IPS DF 6.9 (cell line): Measurements from ENCODE around the gene APOH.
A peak's percentile ranks its signal among the peaks of the same experiment; 100 is the strongest.

Experiments
- DNase-seq: peaks from one replicate; pipeline ENCODE4 v3.0.0-alpha.2; 2013; ENCODE audit warnings: low read depth, low spot score
- H3K27ac ChIP-seq: one replicate; pipeline ENCODE4 v1.5.1; 2013; ENCODE audit warnings: low read length, control low read depth
- H3K27me3 ChIP-seq: 2 replicates; pipeline ENCODE4 v1.6.1; 2013; ENCODE audit warnings: mild to moderate bottlenecking, low read length; ENCODE audit not compliant: control insufficient read depth, insufficient read depth
- H3K36me3 ChIP-seq: 2 replicates; pipeline ENCODE4 v1.6.1; 2013; ENCODE audit warnings: low read length; ENCODE audit not compliant: control insufficient read depth, insufficient read depth
- H3K4me1 ChIP-seq: 2 replicates; pipeline ENCODE4 v1.6.1; 2013; ENCODE audit warnings: low read length; ENCODE audit not compliant: control insufficient read depth, insufficient read depth
- H3K4me3 ChIP-seq: 2 replicates; pipeline ENCODE4 v1.5.1; 2013; ENCODE audit warnings: mild to moderate bottlenecking, low read length
- H3K9me3 ChIP-seq: 2 replicates; pipeline ENCODE4 v1.6.1; 2013; ENCODE audit warnings: low read length, inconsistent platforms; ENCODE audit not compliant: control insufficient read depth, insufficient read depth
- WGBS: extraction: QIAGEN DNeasy Blood & Tissue Kit; methylation state at CpG from one replicate; pipeline ENCODE4 v1.1.7; 2013; ENCODE audit warnings: mixed read lengths, missing lambda C conversion rate; ENCODE audit not compliant: insufficient read length, insufficient coverage; 5-methylcytosine and 5-hydroxymethylcytosine counted together

The APOH gene

DNA sequence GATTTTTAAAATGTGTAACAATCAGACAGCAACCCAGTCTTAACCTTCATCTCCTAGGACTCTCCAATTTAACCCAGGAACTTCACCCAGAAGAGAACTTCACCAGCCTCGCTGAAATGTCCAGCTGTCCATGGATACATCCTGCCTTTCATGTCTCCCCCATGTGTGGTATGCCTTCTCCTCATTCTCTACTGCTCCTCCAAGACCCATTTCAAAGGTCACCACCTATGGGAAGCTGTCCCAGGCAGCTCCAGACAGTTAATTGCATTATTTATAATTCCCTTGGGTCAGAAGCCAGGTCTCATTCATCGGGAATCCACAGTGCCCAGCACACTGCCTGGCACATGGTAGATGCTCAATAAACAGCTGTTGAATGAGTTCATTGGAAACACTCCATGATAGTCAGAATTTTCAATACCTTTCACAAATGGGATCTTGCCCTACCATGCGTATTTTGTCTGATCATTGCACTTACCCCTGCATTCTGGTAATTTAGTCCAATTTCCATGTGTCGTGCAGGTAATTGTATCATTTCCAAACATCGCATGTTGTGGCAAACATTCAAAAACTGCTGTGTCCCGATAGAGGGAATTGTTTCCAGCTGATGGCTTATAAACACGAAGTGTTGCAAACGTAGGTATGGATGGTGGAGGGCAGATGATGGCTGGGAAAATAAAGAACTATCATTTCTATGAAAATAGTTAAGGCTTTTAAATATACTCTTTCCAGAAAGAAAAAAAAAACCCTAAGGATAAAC is 9.0 kb downstream of the APOH start:
- Histone ChIP-seq H3K27me3 (no peaks in the 10 kb centered on the region), H3K4me1 (no peaks in the 10 kb centered on the region), H3K36me3 (no peaks in the 10 kb centered on the region), H3K9me3 (no peaks in the 10 kb centered on the region), H3K27ac (no peak overlapping the region), H3K4me3 (no peak overlapping the region)
- no CpG with 5 or more reads among the region's 8 CpGs for WGBS
- no peak for DNase-seq

DNA sequence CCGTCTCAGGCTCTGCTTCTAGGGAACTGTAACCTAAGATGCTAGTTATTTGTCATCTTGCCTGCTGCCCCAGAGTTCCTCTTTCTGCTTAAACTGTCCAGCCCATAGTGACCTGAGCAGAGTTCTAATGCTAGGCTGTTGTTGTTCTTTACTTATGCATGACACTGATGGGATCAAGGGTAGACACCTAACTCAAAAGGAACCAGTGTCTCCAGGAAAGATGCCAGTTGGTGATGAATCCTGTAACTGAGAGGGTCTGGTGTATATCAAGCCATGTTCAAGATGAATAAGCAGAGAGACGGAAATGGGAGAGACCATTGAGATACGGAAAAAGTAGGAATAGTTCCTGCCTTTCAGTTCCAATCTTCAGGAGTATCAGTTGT is 13.7 kb downstream of the APOH start:
- Histone ChIP-seq H3K4me3 (no peak overlapping the region), H3K9me3 (no peaks in the 10 kb centered on the region), H3K27me3 (no peaks in the 10 kb centered on the region), H3K4me1 (no peaks in the 10 kb centered on the region), H3K27ac (no peak overlapping the region), H3K36me3 (no peaks in the 10 kb centered on the region)
- DNase-seq = no peak
- WGBS = no CpG with 5 or more reads among the region's 3 CpGs

DNA sequence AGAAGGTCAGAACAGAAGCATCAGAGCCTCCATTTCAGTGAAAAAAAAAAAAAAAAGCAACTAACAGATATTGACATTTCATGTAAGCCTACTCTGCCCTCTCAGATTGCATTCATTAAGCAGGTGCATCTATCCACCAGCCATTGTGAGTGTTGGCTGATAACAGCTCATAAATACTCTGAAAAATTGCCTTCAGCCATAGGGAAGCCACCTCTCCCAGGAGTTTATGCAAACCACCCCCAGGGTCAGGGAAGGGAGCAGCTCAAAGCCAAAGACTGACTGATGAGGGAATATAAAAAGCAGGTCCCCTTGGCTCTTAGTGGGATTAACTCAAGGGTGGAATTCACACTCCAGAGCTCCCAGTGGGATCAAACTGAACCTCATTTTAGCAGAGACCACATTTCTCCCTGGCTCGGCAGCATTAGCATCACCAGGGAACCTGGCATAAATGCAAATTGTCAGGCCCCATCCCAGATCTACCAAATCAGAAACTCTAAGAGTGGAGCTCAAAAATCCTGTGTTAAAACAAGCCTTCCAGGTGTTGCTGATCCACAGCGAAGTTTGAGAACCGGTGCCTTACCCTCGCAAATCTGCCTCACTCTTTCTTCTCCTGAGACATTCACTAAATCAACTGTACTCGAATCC is 14.2 kb downstream of the APOH start:
- WGBS = no CpG with 5 or more reads among the region's 5 CpGs
- Histone ChIP-seq H3K4me1 (no peaks in the 10 kb centered on the region), H3K27me3 (no peaks in the 10 kb centered on the region), H3K9me3 (no peaks in the 10 kb centered on the region), H3K36me3 (no peaks in the 10 kb centered on the region), H3K27ac (no peak overlapping the region), H3K4me3 (no peak overlapping the region)
- DNase-seq = no peak

DNA sequence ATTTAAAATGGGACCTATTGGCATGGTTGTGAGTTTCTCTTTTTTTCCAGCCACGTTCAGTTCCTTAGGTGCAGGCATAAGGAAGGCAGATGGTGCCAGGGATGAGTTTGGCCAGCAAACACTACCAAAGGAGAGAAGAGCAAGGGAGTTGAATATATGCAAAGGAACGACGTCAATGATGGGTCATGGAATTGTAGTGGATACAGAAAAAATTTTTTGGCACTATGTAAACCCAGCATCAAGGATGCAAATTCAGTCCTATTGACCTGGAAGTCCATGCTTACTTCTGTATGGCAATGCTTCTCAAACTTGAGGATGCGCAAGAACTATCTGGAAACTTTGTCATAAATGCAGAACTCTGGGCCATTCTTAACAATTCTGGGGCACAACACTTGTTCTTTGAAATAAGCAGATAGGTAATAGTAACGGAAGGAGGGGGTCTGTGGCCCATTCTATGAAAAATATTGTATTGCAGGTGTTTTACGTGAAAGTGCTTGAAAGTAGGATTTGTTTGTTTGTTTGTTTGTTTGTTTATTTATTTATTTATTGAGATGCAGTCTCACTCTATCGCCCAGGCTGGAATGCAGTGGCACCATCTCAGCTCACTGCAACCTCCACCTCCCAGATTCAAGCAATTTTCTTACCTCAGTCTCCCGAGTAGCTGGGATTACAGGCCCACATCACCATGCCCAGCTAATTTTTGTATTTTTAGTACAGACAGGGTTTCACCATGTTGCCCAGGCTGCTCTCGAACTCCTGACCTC is 18.0 kb downstream of the APOH start:
- Histone ChIP-seq H3K27me3 (no peaks in the 10 kb centered on the region), H3K9me3 (no peaks in the 10 kb centered on the region), H3K36me3 (no peaks in the 10 kb centered on the region), H3K4me3 (no peak overlapping the region), H3K27ac (no peak overlapping the region), H3K4me1 (peaks cover 1% of the 10 kb centered on the region; the same call in 1 of the 2 replicates)
- no peak for DNase-seq
- 100% methylated on average over 1 of the region's 9 CpGs for WGBS

DNA sequence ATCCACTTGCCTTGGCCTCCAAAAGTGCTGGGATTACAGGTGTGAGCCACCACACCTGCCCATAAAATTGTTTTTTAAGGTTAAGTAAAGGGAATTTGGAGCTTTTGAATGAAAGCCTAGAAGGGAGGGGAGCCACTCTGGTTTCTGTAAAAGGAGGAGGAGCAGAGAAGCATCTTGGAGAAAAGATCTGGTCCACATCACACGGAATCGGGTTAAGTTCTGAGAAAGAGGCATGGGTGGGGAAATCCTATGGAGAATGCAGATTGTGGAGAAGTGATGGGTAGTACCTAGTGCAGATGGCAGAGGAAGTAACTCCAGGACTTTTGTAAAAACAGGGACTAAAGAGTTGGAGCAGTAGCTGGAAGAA is 19.0 kb downstream of the APOH start:
- H3K27me3 ChIP-seq = no peaks in the 10 kb centered on the region

DNA sequence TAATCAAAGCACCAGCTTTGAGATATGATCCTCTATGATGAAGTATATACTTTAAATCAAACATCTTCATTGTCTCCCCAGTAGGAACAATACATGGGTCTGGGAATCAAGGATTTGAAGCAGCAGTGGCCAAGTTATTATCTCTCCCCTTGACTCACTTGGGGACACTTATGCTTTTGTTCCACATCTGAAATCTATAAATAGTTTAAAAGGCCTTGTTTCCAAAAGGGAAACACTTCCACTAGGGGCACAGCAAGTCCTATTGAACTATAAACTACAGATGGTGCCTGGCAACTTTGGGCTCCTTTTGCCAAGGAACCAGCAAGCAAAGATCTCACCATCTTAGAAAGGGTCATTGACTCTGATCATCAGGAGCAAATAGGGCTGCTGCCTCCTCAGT is 21.3 kb downstream of the APOH start:
- Histone ChIP-seq H3K27ac (no peak overlapping the region), H3K27me3 (no peaks in the 10 kb centered on the region), H3K4me1 (peaks cover 1% of the 10 kb centered on the region; the same call in 1 of the 2 replicates), H3K9me3 (no peaks in the 10 kb centered on the region), H3K36me3 (no peaks in the 10 kb centered on the region), H3K4me3 (no peak overlapping the region)
- no peak for DNase-seq

More for the DNA sequence above, 19.0 kb downstream of the APOH start:
- DNase-seq = no peak
- Histone ChIP-seq H3K27ac (no peak overlapping the region), H3K4me3 (no peak overlapping the region), H3K4me1 (peaks cover 1% of the 10 kb centered on the region; the same call in 1 of the 2 replicates), H3K36me3 (no peaks in the 10 kb centered on the region), H3K9me3 (no peaks in the 10 kb centered on the region)
- no CpG with 5 or more reads among the region's 2 CpGs for WGBS

DNA sequence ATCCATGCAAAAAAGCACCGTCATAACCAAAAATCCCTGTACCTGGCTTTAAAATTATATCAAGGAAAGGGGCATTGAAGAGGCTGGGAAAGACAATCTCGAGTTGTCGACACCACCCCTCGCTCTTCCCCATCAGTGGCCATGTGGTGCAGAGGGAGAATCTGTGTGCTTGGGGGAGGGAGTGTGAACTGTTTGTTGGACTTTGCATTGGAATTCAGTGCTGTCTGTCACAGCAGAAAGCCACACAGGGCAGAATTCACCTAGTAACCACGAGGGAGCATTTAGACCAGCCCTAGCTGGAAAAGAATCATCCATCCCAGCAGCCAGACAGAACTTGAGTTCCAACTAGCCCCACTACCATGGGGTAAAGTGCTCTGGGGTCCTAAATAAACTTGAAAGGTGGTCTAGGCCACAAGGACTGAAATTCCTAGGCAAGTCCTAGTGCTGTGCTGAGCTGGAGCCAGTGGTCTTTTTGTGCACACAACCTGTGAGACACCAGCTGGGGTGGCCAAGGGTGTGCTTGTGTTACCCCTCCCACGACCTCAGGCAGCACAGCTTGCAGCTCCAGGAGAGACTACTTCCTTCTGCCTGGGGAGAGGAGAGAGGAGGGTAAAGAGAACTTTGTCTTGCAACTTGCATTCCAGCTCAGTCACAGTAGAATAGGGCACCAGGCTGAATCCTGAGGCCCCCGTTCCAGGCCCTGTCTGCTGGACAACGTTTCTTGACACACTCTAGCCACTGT is 25.8 kb downstream of the APOH start:
- Histone ChIP-seq H3K4me3 (no peak overlapping the region), H3K36me3 (no peaks in the 10 kb centered on the region), H3K27me3 (no peaks in the 10 kb centered on the region), H3K4me1 (no peaks in the 10 kb centered on the region), H3K9me3 (no peaks in the 10 kb centered on the region), H3K27ac (no peak overlapping the region)
- DNase-seq = no peak
- no CpG with 5 or more reads among the region's 8 CpGs for WGBS

DNA sequence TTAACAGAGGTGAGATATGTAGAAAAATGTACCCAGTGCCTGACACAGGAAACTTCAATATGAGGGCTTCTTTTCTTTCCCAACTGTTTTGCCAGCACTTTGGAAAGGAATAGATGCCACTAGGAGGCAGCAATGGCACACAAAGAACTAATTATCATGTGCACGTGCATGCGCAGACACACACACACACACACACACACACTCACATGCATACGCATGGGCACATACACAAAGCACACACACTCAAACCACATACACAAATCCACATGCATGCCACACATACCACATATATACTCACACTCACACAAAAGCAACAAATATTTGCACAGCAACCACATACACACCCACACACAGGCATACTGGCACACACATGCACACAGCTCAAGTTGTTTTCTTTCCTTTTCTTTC is 28.5 kb downstream of the APOH start:
- H3K4me3 ChIP-seq = no peak overlapping the region
- H3K27me3 ChIP-seq = no peaks in the 10 kb centered on the region
- H3K27ac ChIP-seq = no peak overlapping the region
- H3K36me3 ChIP-seq = no peaks in the 10 kb centered on the region
- H3K4me1 ChIP-seq = no peaks in the 10 kb centered on the region
- H3K9me3 ChIP-seq = no peaks in the 10 kb centered on the region
- WGBS = no CpG with 5 or more reads among the region's 3 CpGs
- no peak for DNase-seq

DNA sequence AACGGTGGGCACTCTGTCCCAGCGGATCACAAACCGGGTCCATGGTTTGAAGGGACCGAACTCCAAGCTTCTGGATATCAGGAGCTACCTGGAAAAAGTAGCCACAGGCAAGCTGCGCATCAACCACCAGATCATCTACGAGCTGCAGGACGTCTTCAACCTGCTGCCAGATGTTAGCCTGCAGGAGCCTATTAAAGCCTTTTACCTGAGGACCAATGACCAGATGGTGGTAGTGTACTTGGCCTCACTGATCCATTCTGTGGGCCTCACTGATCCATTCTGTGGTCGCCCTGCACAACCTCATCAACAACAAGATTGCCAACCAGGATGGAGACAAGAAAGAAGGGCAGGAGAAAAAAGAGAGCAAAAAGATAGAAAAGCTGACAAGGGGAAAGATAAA is 31.0 kb downstream of the APOH start:
- Histone ChIP-seq H3K27me3 (no peaks in the 10 kb centered on the region), H3K36me3 (no peaks in the 10 kb centered on the region), H3K4me3 (no peak overlapping the region), H3K4me1 (no peaks in the 10 kb centered on the region), H3K27ac (no peak overlapping the region), H3K9me3 (no peaks in the 10 kb centered on the region)
- DNase-seq = no peak
- WGBS = no CpG with 5 or more reads among the region's 8 CpGs

DNA sequence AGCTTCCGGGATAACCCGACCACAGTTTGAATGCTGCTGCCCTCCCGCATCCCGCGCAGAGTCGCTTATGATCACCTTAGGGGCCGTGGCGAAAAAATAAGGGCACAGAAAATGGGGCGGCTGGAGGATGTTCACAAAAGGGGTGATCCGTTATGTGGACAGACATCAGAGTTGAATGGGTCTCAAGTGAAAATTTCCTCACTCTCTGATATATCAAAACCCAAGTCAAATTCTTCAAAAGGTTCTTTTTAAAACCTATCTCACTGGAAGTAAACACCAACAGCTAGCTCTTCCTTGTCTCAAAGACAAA is 36.9 kb downstream of the APOH start:
- H3K4me3 ChIP-seq = peak overlapping the region; percentile 64; the same call in 1 of the 2 replicates
- no peaks in the 10 kb centered on the region for H3K36me3 ChIP-seq
- no peak overlapping the region for H3K27ac ChIP-seq
- no peaks in the 10 kb centered on the region for H3K4me1 ChIP-seq
- DNase-seq = no peak
- WGBS = no CpG with 5 or more reads among the region's 10 CpGs
- no peaks in the 10 kb centered on the region for H3K27me3 ChIP-seq
- no peaks in the 10 kb centered on the region for H3K9me3 ChIP-seq
